GM10266 (cell line): Measurements from ENCODE around the gene ZFYVE28.

Experiments
- DNase-seq: peaks from one replicate; pipeline ENCODE4 v3.0.0; 2012; ENCODE audit errors: extremely low spot score
- TF ChIP-seq, protein P1 (sequence below): IDR thresholded peaks from 2 replicates; pipeline ENCODE4 v1.5.1; 2012; ENCODE audit warnings: mild to moderate bottlenecking, low read depth; ENCODE audit not compliant: control insufficient read depth, insufficient read depth; ENCODE audit errors: missing control alignments

ZFYVE28 gene

GRCh38 chr4:2347190-2347589 is 71.3 kb downstream of the ZFYVE28 start:
- DNase-seq = no peak
- TF ChIP-seq, protein P1, sequence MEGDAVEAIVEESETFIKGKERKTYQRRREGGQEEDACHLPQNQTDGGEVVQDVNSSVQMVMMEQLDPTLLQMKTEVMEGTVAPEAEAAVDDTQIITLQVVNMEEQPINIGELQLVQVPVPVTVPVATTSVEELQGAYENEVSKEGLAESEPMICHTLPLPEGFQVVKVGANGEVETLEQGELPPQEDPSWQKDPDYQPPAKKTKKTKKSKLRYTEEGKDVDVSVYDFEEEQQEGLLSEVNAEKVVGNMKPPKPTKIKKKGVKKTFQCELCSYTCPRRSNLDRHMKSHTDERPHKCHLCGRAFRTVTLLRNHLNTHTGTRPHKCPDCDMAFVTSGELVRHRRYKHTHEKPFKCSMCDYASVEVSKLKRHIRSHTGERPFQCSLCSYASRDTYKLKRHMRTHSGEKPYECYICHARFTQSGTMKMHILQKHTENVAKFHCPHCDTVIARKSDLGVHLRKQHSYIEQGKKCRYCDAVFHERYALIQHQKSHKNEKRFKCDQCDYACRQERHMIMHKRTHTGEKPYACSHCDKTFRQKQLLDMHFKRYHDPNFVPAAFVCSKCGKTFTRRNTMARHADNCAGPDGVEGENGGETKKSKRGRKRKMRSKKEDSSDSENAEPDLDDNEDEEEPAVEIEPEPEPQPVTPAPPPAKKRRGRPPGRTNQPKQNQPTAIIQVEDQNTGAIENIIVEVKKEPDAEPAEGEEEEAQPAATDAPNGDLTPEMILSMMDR = no peak

- DNase-seq = no peak
- TF ChIP-seq, protein P1 = no peak
These were observed 75.0 kb downstream of the ZFYVE28 start for GRCh38 chr4:2343476-2343875.

- TF ChIP-seq, protein P1 = no peak
- DNase-seq = no peak
These were observed 76.4 kb downstream of the ZFYVE28 start for GRCh38 chr4:2341911-2342652.

GRCh38 chr4:2341261-2341841 is 77.1 kb downstream of the ZFYVE28 start:
- TF ChIP-seq, protein P1 = no peak
- DNase-seq = no peak

DNA sequence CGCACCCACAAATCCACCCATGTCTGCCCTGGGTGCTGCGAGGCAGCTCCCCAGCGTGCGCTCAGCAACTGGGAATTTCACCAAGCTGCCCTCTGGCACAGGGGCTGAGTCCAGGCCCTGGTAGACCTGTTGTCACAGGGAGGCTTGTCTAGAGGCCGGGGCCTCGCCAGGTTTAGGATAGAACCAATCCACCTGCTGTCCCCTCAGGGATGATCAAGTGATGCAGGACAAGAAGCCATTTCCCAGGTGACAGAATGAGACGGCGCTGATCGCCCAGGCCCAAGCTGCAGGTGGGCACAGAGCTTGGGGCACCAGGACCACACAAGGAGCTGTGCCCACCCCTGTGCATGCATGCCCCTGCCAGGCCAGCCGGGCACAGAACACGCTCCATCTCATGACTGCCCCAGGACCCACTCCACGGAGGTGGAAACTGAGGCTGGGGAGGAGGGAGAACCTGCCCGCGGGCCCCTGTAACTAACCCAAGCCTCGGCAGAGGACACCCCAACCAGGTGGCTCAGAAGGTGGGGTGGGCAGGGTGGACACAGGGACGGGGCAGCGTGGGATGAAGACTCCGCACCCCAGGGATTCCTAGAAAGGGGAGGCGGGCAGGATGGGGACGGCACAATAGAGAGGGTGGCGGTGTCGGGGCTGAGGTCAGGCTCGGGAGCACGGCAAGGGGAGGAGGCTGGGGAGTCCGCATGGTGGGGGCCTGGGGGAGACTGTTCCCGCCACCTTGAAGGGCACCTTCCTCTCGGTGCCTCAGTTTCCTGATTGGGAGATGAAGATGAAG is 78.0 kb downstream of the ZFYVE28 start:
- TF ChIP-seq, protein P1 = no peak
- DNase-seq = no peak

- DNase-seq = no peak
- TF ChIP-seq, protein P1 = no peak
These were observed 78.8 kb downstream of the ZFYVE28 start for GRCh38 chr4:2339458-2340271.
